ENCODE measurements around the gene NPHP4. TPM values are rescaled to one million over a fixed set of nuclear protein-coding genes. Genes with fewer than 3 reads are reported as not detected.

The NPHP4 gene
- polyA plus RNA-seq, 3 donors: 0.39 to 13.7 (median 1.2) TPM

DNA sequence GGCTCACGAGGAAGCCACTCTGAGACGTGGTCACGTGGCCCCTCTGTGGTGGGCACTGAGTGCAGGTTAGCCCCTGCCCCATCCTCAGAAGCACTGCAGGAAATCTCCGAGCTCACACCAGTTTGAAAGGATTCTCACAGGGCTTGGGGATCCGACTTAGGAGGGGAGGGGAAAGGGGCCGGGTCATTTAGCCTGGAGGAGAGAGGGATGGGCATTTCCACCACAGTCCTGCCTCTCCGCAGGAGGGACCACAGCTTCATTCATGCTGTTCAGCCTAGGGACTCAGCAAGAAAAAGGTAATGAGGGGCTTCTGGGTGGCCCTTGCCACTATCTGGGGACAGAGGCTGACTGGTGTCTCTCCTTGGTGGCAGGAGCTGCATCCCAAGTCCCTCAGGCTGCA, 126.5 kb downstream of the NPHP4 start:
- Mint-ChIP-seq H3K4me1 (no peaks in the 10 kb centered on the region), H3K27me3 (ENCODE audit: low read depth in 3 of 3) (peaks cover 0 to 4% (median 2%) of the 10 kb centered on the region in 3 donors), H3K9me3 (peaks cover 0 to 9% (median 5%) of the 10 kb centered on the region in 7 donors), H3K4me3 (no peak overlapping the region), H3K36me3 (peaks cover 8 to 26% of the 10 kb centered on the region in 2 donors), H3K27ac (no peak overlapping the region)
- peaks cover 5 to 7% of the 10 kb centered on the region in 2 donors for H3K9me3 ChIP-seq (replicated peaks in 1 of 2; ENCODE audit: control insufficient read depth in 1 of 2, insufficient read depth in 1 of 2, low read length in 2 of 2)
- no peak overlapping the region for H2AFZ ChIP-seq (ENCODE audit: insufficient read depth, low read depth, low read length, poor library complexity, severe bottlenecking)
- no peaks in the 10 kb centered on the region for H3K79me2 ChIP-seq (ENCODE audit: insufficient read depth, low read length)
- TF ChIP-seq, protein P1, sequence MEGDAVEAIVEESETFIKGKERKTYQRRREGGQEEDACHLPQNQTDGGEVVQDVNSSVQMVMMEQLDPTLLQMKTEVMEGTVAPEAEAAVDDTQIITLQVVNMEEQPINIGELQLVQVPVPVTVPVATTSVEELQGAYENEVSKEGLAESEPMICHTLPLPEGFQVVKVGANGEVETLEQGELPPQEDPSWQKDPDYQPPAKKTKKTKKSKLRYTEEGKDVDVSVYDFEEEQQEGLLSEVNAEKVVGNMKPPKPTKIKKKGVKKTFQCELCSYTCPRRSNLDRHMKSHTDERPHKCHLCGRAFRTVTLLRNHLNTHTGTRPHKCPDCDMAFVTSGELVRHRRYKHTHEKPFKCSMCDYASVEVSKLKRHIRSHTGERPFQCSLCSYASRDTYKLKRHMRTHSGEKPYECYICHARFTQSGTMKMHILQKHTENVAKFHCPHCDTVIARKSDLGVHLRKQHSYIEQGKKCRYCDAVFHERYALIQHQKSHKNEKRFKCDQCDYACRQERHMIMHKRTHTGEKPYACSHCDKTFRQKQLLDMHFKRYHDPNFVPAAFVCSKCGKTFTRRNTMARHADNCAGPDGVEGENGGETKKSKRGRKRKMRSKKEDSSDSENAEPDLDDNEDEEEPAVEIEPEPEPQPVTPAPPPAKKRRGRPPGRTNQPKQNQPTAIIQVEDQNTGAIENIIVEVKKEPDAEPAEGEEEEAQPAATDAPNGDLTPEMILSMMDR (IDR thresholded peaks at IDR 0.05): no peak
- no peaks in the 10 kb centered on the region for H4K20me1 ChIP-seq (ENCODE audit: insufficient read depth, low read length)
- H3K4me3 ChIP-seq (replicated peaks in 1 of 3; ENCODE audit: low read depth in 2 of 3, low read length in 3 of 3): no peak overlapping the region
- peaks cover 2 to 8% of the 10 kb centered on the region in 2 donors for H3K36me3 ChIP-seq (replicated peaks in 1 of 2; ENCODE audit: control insufficient read depth in 1 of 2, insufficient read depth in 2 of 2, low read length in 2 of 2)
- H3K9ac ChIP-seq (ENCODE audit: insufficient read depth, low read length, poor library complexity, severe bottlenecking): no peak overlapping the region
- no peak for DNase-seq
- WGBS (ENCODE audit: insufficient coverage): 90% methylated on average over 7 of the region's 7 CpGs
- H3K4me1 ChIP-seq (ENCODE audit: control insufficient read depth in 1 of 2, insufficient read depth in 2 of 2, low read length in 2 of 2): no peaks in the 10 kb centered on the region
- no peak overlapping the region for H3K4me2 ChIP-seq (replicated peaks; ENCODE audit: extremely low read depth, low read length, poor library complexity, severe bottlenecking)
- intact Hi-C loops (cut with micrococcal nuclease): no loop called here
- no peak overlapping the region for H3K27ac ChIP-seq (ENCODE audit: low read depth in 1 of 2, low read length in 2 of 2)
- H3K27me3 ChIP-seq (ENCODE audit: control insufficient read depth in 2 of 2, insufficient read depth in 2 of 2, low read length in 2 of 2): no peaks in the 10 kb centered on the region

DNA sequence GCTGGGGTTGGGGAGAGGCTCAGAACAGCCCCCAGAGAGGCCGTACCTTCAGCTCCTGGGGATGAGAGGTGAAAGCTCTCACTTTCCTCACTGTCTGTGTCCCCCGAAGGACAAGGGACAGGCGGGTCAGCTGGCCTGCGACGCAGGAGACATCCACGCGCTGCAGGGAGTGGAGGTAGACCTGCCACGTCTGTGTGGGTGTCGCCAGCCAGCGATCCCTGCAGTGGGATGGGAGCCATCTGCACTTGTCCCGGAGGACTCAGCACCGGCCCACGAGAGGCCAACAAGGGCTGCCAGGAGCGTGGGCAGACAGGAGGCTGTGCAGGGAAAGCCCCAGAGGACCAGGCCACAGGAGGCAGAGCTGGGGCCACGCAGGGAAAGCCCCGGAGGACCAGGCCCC, 127.2 kb downstream of the NPHP4 start:
- Histone ChIP-seq H3K36me3 (replicated peaks in 1 of 2; ENCODE audit: control insufficient read depth in 1 of 2, insufficient read depth in 2 of 2, low read length in 2 of 2) (peaks cover 2 to 8% of the 10 kb centered on the region in 2 donors), H4K20me1 (ENCODE audit: insufficient read depth, low read length) (no peaks in the 10 kb centered on the region), H2AFZ (ENCODE audit: insufficient read depth, low read depth, low read length, poor library complexity, severe bottlenecking) (no peak overlapping the region), H3K9ac (ENCODE audit: insufficient read depth, low read length, poor library complexity, severe bottlenecking) (no peak overlapping the region), H3K27ac (ENCODE audit: low read depth in 1 of 2, low read length in 2 of 2) (no peak overlapping the region), H3K4me3 (replicated peaks in 1 of 3; ENCODE audit: low read depth in 2 of 3, low read length in 3 of 3) (no peak overlapping the region), H3K27me3 (ENCODE audit: control insufficient read depth in 2 of 2, insufficient read depth in 2 of 2, low read length in 2 of 2) (no peaks in the 10 kb centered on the region), H3K4me1 (ENCODE audit: control insufficient read depth in 1 of 2, insufficient read depth in 2 of 2, low read length in 2 of 2) (no peaks in the 10 kb centered on the region), H3K79me2 (ENCODE audit: insufficient read depth, low read length) (no peaks in the 10 kb centered on the region), H3K4me2 (replicated peaks; ENCODE audit: extremely low read depth, low read length, poor library complexity, severe bottlenecking) (no peak overlapping the region), H3K9me3 (replicated peaks in 1 of 2; ENCODE audit: control insufficient read depth in 1 of 2, insufficient read depth in 1 of 2, low read length in 2 of 2) (peaks cover 5 to 7% of the 10 kb centered on the region in 2 donors)
- H3K9me3 Mint-ChIP-seq: peaks cover 0 to 9% (median 5%) of the 10 kb centered on the region in 7 donors
- H3K4me3 Mint-ChIP-seq: no peak overlapping the region
- H3K27me3 Mint-ChIP-seq (ENCODE audit: low read depth in 3 of 3): peaks cover 0 to 5% (median 2%) of the 10 kb centered on the region in 3 donors
- intact Hi-C loops (cut with micrococcal nuclease): no loop called here
- TF ChIP-seq, protein P1 (IDR thresholded peaks at IDR 0.05): no peak
- H3K36me3 Mint-ChIP-seq: peaks cover 8 to 24% of the 10 kb centered on the region in 2 donors
- 96% methylated on average over 15 of the region's 16 CpGs for whole genome bisulfite sequencing (ENCODE audit: insufficient coverage)
- no peak overlapping the region for H3K27ac Mint-ChIP-seq
- H3K4me1 Mint-ChIP-seq: no peaks in the 10 kb centered on the region
- DNase-seq: no peak
